KMS-11 (cell line): ENCODE results near the gene PHF13.

ENCODE experiments used
- H2AFZ ChIP-seq: fragments of 200-600 bp; sonication (generic); 2 replicates; pipeline ENCODE4 v1.6.1; 2016; ENCODE audit warnings: antibody characterized with exemption, mixed run types, low read depth
- H3K27ac ChIP-seq: fragments of 200-600 bp; sonication (generic); 2 replicates; pipeline ENCODE4 v1.6.1; 2016; ENCODE audit warnings: mild to moderate bottlenecking, mixed run types
- H3K27me3 ChIP-seq: fragments of 200-600 bp; sonication (generic); 2 replicates; pipeline ENCODE4 v1.6.1; 2017; ENCODE audit warnings: mild to moderate bottlenecking, low read depth, mixed run types, moderate library complexity; ENCODE audit not compliant: insufficient read depth
- H3K36me3 ChIP-seq: fragments of 200-600 bp; sonication (generic); 2 replicates; pipeline ENCODE4 v1.6.1; 2017; ENCODE audit warnings: mild to moderate bottlenecking, mixed run types; ENCODE audit not compliant: insufficient read depth
- H3K4me1 ChIP-seq: fragments of 200-600 bp; sonication (generic); 2 replicates; pipeline ENCODE4 v1.6.1; 2016; ENCODE audit warnings: mild to moderate bottlenecking, low read depth, mixed run types; ENCODE audit not compliant: poor library complexity, severe bottlenecking
- H3K4me2 ChIP-seq: fragments of 200-600 bp; sonication (generic); 2 replicates; pipeline ENCODE4 v1.7.0; 2016; ENCODE audit warnings: mild to moderate bottlenecking, mixed run types
- H3K4me3 ChIP-seq: fragments of 200-600 bp; sonication (generic); IDR thresholded peaks from 2 replicates; pipeline ENCODE4 v1.6.1; 2017; ENCODE audit warnings: low read depth, low read length, mixed read lengths; ENCODE audit not compliant: insufficient read depth
- H3K79me2 ChIP-seq: fragments of 200-600 bp; sonication (generic); 2 replicates; pipeline ENCODE4 v1.6.1; 2016; ENCODE audit warnings: low read depth, mixed run types; ENCODE audit not compliant: insufficient read depth
- H3K9ac ChIP-seq: fragments of 200-600 bp; sonication (generic); 2 replicates; pipeline ENCODE4 v1.6.1; 2016; ENCODE audit warnings: mild to moderate bottlenecking, mixed run types
- H4K20me1 ChIP-seq: fragments of 200-600 bp; sonication (generic); 2 replicates; pipeline ENCODE4 v1.6.1; 2016; ENCODE audit warnings: mild to moderate bottlenecking, mixed run types; ENCODE audit not compliant: insufficient read depth
- CTCF ChIP-seq: fragments of 200-600 bp; sonication (generic); conservative IDR thresholded peaks from 2 replicates; pipeline ENCODE4 v1.6.1; 2017; ENCODE audit warnings: low read depth, mild to moderate bottlenecking, antibody characterized with exemption, low read length, moderate library complexity, mixed read lengths

PHF13 gene

GRCh38 chr1:6628971-6629479, 15.5 kb downstream of the PHF13 start:
- H3K4me1 ChIP-seq = peaks cover 18% of the 10 kb centered on the region
- H2AFZ ChIP-seq = no peak overlapping the region
- H3K27me3 ChIP-seq = no peaks in the 10 kb centered on the region
- no peak overlapping the region for H3K4me2 ChIP-seq
- no peak for TF ChIP-seq CTCF
- H3K36me3 ChIP-seq = no peaks in the 10 kb centered on the region
- H4K20me1 ChIP-seq = no peaks in the 10 kb centered on the region
- no peak overlapping the region for H3K27ac ChIP-seq
- no peak overlapping the region for H3K9ac ChIP-seq
- H3K4me3 ChIP-seq = no peak overlapping the region
- H3K79me2 ChIP-seq = peaks cover 13% of the 10 kb centered on the region

DNA sequence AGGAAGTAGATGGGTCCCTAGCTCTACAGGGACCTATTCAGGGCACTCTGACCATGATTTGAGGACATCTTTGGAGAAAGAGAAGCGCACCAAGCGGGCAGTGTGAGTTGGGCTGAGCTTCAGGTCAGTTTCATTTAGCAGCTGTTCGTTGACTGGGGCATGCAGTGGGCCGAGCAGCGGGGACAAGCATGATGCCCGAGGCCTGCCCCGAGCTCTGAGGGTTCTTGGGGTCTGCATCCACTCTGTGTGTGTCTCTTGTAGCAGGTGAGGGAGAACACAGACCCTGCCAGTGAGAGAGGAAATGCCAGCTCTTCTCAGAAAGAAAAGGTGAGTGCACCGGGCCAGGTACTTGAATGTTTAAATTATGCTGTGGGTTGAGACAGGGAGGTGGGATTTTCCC, 16.5 kb downstream of the PHF13 start:
- Histone ChIP-seq H2AFZ (no peak overlapping the region), H3K4me1 (peaks cover 10% of the 10 kb centered on the region), H3K36me3 (no peaks in the 10 kb centered on the region), H3K4me2 (no peak overlapping the region), H4K20me1 (no peaks in the 10 kb centered on the region), H3K79me2 (peaks cover 13% of the 10 kb centered on the region; the same call in 1 of the 2 replicates), H3K27me3 (no peaks in the 10 kb centered on the region), H3K27ac (no peak overlapping the region), H3K9ac (no peak overlapping the region), H3K4me3 (no peak overlapping the region)
- no peak for TF ChIP-seq CTCF

- Histone ChIP-seq H3K9ac (no peak overlapping the region), H3K27me3 (no peaks in the 10 kb centered on the region), H3K4me3 (no peak overlapping the region), H3K79me2 (0 out of 2 replicates have a peak, but pooled peaks cover 8% of the 10 kb centered on the region), H3K4me2 (no peak overlapping the region), H3K27ac (no peak overlapping the region), H3K36me3 (no peaks in the 10 kb centered on the region), H2AFZ (no peak overlapping the region), H4K20me1 (no peaks in the 10 kb centered on the region), H3K4me1 (peaks cover 7% of the 10 kb centered on the region)
- no peak for TF ChIP-seq CTCF
Measured at GRCh38 chr1:6631058-6631457, 17.5 kb downstream of the PHF13 start.

GRCh38 chr1:6632588-6633514, 19.3 kb downstream of the PHF13 start:
- H3K27ac ChIP-seq = no peak overlapping the region
- no peaks in the 10 kb centered on the region for H3K27me3 ChIP-seq
- no peaks in the 10 kb centered on the region for H3K4me1 ChIP-seq
- H3K79me2 ChIP-seq = no peaks in the 10 kb centered on the region
- no peak overlapping the region for H2AFZ ChIP-seq
- H3K9ac ChIP-seq = no peak overlapping the region
- no peak overlapping the region for H3K4me3 ChIP-seq
- no peak overlapping the region for H3K4me2 ChIP-seq
- no peaks in the 10 kb centered on the region for H3K36me3 ChIP-seq
- H4K20me1 ChIP-seq = no peaks in the 10 kb centered on the region
- no peak for TF ChIP-seq CTCF
